ENCODE data around the gene KRT72.

Gene KRT72

DNA sequence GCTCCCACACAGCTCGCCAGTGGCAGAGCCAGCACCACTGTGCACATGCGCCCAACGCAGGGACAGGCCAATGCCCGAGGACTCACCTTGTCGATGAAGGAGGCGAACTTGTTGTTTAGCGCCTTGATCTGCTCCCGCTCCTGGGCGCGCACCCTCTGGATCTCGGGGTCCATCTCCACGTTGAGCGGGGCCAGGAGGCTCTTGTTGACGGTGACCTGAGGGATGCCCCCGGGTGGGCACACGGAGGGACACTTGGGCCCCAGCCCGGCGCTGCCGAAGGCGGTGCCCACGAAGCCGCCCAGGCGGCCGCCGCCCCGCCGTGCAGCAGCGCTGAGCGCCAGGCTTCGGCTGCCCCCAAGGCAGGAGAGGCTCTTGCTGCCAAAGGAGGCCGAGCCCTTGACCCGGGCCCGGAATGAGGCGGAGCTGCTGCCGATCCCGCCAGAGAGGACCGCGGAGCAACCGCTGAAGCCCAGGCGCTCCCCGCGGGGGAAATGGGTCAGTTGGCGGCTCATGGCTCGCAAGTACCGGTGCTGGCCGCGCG, at the start of gene KRT72:
TSS of gene KRT72 (minus strand) at position 523 of the 541 bp plus-strand sequence. CDS start at position 512, 11 bp downstream.
- DNase-seq: no peak

DNA sequence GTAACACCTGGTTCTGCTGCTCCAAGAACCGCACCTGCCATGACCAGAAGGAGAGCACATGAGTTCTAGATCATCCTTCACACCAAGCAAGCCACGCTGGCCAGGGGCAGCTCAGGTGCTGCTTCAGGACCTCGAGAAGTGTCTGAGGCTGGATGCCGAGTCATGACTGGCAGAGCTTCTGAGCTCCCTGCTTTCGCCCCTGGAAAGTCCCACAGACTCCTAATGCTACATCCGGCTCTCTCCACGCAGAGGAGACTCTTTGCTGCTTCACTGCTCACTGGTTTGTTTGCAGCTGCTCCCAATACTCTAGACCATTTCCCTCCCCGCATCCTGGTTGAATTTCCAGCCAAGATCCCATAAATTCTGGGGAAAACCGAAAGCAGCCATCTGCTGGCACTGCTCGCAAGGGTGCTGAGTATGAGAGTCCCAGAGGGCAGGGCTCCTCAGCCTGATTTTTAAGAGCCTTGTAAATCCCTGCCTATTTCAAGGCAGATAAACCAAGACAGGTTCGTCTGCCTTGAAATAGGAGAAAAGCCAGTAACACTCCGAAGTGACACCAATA, 49.3 kb upstream of the KRT72 start:
- no peak for DNase-seq

DNA sequence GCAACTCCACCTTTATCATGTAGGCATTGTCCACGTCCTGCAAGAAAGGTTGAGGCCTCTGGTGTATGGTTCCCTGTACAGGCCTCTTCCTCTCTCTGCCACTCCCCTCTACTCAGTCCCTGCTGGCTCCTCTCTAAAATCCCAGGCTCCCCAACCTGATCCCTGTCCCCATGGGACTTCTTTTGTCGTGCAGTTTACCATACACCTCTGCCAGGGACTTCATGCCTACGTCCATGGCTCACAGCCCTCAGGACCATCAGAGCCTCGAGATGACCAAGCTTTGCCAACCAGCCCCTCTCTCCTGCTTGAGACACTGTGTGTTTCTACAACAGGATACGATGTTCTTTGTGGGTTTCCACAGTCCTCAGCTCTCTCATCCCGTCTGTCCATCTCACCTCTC, 47.8 kb upstream of the KRT72 start:
- DNase-seq: no peak

DNA sequence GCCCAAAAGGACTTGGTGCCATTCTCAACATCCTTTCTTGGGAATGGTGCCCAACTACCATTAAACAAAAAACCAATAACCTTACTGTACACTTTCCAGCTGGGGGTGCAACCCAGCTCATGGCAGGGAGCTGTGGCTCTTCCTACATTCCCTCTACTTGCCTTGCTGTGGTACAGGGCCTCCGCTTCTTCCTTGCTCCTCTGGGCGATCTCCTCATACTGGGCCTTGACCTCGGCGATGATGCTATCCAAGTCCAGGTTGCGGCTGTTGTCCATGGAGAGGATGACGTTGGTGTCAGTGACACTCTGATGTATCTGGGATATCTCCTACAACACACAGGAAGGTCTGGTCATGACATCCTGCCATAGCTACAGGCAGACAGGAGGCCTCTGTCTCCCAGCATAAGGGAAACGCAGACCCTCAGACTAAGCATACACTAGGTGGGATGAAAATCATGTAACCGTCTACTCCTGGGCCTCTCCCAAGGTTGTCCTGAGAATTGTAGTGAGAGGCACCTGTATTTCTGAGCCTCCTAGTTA, 46.8 kb upstream of the KRT72 start:
- no peak for DNase-seq

DNA sequence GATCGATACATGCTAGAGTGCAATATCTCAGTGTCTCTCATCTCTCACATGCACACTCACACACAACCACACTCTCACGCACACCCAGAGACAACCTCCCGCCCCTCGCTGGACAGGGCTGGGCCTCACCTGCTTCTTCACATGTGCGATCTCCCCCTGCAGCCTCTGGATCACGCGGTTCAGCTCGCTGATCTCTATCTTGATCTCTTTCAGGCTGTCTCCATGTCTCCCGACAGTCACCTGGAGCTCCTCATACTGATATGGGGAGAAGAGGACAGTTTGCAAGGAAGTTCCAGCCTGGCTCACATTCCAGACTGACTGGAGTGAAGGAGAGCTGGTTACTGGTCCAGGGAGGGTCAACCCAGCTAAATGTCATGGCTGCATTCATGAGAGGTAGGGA, 46.3 kb upstream of the KRT72 start:
- DNase-seq: no peak

DNA sequence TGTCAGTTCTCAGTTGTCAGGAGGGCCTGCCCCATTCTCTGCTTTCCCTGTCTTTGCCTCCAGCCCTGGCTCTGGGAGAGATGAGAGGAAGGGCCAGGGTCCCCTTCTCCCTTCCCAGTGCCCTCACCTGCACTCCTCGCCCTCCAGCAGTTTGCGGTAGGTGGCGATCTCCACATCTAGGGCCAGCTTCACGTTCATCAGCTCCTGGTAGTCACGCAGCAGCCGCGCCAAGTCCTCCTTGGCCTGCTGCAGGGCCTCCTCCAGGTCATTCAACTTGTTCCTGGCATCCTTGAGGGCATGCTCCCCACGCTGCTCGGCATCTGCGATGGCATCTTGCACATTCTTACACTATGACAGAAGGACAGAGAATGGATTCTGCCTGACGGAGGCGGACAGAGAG, 45.4 kb upstream of the KRT72 start:
- no peak for DNase-seq

DNA sequence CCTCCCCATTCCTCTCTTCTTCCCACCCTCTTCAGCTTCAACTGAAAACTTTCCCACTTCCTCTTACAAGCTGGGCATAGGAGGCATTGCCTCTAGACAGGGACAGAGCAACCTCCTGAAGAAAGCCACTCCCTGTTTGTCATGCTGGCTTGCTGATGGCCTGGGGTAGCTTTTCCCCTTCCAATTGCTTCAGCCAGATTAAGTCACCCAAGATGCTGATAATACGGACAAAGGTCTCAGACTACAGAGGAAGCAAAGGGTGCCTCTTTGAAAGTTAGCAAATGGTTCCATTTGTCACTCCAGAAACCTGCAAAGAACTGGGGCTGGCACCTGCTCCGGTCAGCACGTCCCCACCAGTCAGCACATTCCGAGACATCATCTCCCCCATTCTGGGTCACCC, 44.7 kb upstream of the KRT72 start:
- no peak for DNase-seq

DNA sequence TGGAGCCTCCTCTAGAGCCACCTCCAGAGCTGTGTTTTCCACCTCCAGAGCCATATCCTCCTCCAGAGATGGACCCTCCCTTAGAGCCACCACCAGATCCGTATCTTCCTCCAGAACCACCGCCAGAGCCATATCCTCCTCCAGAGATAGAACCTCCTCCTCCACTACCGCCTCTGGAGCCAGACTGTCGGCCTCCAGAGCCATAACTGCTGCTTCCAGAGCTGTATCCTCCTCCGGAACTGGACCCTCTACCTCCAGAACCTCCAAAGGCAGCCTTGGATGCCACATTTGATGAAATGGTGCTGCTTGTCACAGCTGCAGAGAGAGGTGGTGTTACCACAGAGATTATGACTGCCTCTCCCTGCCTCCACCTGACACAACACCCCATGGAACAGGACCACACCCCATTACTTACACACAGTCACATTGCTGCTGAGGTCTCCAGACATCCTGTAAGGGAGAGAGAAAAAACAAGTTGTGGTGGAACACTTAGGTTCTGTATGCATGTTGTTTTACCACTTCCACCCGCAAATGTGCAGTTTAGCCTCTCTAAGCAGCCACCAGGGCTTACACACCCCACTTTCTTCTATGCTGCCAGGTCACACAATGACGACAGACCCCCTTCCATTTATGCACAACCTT, 44.0 kb upstream of the KRT72 start:
- DNase-seq: no peak

DNA sequence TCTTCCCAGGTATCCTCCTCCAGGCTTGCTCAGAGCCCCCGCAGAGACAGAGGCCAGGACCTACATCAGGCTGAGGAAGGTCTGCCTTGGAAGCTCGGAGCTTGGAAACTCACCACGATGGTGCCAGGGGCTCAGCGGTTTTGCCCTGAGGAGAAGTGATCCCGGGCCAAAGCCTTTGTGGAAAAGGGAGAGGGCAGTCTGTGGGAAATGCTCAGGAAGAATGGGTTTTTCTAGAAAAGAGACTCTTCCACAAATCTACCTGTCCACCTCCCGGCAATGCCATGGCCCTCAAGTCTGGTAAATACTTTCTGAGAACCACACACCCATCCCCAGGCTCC, 42.8 kb upstream of the KRT72 start:
- no peak for DNase-seq

DNA sequence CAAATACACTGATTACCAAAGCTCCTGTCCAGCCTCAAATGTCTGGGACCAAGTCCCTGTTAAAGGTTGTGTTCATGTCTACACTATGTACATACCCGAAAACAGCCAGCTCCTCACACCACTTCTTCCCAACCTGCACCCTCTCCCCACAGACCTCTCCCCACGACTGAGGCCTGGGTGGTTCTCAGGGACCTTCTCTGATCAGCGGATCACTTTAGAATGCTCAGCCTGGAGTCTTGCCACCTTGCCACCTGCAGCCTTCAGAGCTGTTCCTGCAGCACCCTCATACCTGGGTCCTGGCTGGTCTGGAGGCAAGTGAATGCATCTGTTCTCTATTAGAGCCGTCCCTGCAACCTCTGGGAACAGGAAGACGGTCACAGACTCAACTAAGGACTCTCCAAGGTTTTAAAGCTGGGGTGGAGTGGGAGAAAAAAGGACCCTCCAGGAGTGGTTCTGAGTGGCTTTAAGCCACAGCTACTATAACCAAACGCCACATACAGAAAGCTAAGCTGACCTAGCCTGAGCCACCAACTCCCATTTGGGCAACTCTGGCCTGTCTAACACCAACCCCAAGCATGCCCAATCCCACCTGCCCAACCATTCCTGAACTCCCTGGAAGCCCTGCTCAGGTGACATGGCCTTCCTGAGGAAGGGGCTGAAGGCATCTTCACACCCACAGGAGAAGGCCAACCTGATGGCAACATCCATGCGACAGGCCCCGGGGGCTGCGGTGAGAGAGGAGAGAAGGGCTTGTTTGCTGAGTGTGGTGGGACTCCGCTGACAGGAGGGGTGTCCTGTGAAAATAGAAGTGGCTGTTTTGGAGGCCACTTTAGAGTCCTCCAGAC, 42.2 kb upstream of the KRT72 start:
- no peak for DNase-seq

DNA sequence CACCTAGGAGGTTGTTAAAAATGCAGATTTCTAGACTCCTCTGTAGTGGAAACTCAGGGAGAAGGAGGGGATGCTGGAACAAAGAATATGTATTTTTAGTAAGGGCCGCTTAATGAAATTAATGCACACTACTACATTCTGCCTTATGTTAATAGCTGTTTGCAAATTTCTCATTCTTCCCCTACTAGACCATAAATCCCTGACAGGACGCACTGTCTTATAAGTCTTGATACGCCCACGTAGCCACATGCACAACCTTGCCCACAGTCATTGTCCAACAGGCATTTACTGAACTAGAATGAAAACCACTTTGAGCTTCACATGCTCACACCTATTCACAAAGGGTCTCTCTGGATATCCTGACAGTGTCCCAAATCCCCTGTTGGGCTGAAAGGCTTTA, 40.2 kb upstream of the KRT72 start:
- no peak for DNase-seq

DNA sequence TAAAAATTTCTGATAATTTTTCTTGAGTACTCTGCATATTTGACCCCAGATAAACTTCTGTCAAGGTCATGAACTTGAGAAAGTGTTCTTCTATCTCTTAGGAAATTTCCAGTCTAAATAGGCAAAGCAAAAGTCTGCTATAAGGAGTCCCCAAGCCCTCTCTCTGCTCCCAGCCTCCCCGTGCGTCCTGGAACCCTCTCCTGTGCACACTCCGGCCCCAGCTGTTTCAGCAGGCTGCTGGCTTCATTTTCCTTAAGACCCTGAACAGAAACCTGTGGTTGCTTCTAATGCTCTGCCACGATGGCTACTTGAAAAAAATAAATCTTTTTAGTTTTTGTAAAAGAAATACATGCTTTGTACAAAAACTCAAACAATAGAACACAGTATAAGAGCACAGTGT, 36.0 kb upstream of the KRT72 start:
- no peak for DNase-seq

DNA sequence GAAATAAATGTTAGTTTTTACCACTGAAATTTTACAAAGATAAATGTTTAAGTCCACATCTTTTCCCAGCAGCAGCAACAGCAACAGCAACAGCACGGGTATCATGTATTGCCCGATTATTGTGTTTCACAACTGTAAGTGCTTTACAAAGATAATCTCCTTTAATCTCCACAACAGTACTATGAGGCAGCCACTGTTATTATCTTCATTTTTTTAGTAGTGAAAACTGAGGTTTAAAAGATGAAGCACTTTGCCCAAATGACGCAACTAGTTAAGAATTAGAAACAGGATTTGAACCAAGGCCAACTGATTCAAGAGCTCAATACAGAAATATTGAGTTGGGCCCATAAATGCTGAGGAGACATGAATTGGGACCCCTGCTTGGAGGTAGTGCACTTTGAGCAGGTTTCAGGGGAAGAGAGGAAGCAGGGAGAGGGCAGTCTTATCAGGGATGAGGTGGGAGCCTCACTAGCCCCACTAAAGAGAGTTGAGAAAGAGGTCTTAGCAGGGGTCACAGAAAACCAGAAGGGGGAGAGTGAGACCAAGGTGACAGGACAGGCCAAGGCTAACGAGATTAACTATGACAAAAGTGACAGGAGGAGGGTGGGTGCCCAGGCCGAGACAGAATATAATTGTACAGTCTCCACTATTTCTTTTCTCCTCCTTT, 35.5 kb upstream of the KRT72 start:
- DNase-seq: no peak

DNA sequence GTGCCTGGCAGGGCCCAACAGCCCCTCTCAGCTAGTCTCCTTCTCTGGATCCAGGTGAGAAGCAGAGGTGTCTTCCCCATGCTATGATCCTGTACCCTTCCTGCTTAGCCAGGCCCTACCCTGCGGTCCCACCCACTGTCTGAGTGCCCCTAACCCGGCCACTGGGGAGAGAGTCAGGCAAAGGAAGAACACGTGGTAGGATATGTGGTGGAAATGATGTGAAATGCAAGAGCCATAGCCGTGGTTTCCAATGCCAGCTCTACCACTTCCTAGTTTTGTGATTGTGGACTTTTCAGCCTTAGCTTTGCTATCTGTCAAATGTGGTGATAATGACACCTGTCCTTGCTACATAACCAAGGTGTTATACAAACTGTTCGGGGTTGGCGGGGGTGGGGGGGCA, 34.9 kb upstream of the KRT72 start:
- DNase-seq: no peak

DNA sequence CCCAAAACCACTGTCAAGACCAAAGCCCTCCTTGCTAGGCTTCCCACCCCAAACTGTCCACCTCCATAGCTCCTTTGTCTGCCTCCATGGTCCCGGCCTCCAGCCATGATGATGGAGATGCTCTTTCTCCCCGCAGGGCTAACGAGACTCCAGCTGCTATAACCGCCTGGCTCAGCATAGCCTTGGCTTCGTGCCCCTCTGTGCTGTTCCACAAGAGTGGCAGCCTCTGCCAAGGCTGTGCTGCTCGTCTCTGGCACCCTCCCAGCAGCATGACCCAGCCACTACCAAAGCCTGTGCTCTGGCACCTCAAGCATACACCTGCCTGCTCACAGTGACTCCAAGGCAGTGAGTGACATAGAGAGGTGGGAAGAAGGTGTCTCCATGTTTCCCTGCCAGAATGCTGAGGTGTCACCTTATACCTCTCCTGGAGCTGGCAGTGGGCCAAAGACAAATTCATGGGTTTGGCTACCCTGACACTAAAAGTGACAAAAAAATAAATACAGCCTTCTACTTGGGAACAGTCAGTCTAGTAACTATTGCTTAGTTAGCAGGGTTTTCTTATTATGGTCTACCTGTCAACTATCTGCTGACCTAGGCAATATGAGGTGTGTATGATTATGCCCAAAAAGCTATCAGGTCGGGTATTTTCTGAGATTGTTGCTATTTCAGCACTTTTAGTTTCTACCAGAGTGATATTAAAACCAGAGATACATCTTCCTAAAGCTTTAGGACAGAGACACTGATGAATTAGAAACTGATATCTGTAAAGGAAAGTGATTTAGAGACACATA, 33.2 kb upstream of the KRT72 start:
- DNase-seq: no peak

DNA sequence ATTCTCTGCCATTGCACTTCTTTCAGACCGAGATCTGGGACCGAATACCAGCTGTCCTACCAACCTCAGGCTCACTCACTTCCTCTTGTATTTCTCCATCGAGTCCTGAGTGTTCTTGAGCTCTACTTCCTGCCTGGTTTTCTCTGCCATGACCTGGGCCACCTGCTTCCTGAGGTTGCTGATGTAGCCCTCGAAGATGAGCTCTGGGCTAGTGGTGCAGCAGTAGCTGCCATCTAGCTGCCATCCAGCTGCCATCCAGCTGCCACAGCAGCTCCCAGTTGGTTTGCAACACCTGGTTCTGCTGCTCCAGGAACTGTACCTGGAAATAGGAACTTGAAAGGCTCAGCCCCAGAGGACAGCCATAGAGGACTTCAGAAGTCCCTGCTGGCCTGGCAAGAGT, 32.1 kb upstream of the KRT72 start:
- DNase-seq: no peak

DNA sequence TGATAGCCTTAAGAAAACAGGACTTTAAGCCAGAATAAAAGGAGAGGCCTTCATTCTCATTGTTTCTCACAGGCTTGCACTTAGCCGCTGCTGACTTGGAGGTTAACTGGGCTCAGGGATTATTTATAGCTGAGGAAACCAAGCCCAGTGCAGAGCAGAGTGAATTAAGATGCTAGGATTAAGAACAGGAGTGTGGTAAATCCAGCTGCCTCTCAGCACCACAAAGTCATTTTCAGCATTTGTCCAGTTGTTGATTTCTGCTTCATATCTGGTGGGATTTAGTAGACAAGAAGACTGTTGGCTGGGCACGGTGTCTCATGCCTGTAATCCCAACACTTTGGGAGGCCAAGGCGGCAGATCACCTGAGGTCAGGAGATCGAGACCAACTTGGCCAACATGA, 31.4 kb upstream of the KRT72 start:
- DNase-seq: no peak

DNA sequence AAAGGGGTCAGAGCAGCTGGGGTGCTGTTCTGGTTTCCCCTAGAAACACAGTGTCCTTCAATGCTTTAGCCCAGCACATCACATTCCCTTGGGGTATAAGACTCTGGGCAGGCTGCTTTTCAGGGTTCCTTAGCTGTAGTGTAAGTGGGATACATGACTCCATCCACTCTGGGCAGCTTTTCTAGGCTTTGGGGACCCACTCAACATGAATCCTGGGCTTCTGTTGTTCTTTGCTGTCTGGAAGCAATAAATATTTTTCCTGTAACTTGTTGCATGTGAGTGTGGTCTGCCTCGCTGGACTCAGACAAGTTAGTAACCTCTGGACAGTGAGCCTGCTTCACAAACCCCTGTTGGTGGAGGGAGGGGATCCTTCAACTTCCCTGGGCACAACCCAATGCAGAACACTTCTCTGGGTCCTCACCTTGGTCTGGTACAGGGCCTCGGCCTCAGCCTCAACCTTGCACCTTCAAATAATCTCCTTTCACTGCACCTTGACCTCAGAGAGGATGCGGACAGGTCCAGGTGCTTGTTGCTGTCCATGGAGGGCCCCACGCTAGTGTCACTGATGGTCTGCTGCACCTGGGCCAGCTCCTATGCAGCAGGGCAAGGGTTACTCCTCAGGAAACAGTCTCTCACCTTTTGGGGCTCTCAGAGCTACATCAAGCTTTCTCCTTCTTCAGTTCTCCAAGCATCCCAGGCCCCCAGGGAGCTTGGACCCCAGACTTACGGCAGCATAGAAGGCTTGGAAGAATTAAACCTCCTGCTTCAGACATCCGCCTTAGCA, 30.6 kb upstream of the KRT72 start:
- DNase-seq: no peak

DNA sequence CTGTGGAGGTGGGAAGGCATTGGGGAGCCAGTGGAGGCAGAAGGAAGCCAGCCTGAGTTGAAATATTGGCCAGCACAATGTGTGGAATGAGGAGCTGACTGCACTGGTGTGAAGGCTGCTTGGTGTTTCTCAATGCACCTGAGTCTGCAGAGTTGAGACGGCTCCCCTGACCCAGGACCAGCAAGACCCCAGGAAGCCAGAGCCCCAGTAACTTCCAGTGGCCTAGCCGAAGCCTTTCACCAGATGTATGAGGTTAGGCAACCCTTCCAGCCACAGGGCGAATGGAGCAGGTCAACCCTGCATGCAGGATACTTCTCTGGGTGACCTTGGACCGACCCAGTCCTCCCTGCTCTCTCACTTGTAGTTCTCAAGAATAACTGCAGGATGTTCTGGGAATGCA, 30.0 kb upstream of the KRT72 start:
- no peak for DNase-seq

DNA sequence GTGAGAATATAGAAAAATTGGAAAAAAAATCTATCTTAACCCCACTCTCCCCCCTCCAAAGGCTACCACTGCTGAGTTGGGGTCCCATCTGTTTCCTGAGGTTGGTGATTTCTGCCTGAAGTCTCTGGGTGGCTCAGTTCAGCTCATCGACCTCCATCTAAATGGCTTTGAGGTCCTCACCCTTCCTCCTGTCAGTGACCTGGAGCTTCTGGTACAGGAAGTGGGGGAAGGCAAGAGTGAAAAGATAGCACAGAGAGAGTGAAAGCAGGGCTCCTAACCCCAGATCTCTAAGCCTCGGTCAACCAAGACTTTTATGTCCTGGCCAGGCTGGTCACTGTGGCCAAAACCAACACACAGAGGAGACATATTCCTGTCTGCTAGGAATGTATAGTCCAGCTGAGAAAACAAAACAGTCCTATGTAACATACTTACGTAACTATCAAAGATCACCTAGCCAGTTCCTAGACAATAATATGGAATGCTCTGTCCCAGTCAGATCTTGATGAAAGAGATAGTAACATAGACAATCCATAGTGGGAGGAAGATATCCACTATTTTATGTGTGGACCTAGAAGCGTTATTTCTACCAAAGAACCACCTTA, 29.4 kb upstream of the KRT72 start:
- no peak for DNase-seq

DNA sequence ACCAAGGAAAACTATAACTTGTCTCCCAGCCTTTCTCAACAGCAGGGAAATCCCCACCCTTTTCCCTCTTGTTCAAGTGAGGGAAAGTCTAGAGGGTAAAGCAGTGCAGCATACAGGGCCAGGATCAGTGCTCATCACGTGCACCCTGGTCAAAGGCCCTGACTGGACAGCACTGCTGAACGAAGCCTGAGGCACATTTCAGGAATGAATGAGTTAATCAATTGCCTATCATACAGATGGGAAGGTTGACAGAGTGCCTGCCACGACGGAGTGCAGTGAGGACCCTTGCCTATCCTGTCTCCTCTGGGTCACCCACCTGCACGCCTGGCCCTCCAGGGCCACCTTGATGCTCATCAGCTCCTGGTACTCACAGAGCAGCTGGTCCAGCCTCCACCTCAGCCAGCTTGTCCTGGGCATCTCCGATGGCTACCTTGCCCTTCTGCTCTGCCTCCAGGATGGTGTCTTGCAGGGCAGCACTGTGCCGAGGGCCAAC, 28.8 kb upstream of the KRT72 start:
- DNase-seq: no peak
